GM23338 (cell line): Measurements from ENCODE around the gene NRP2. TPM values are rescaled to one million over a fixed set of nuclear protein-coding genes. Genes with fewer than 3 reads are reported as not detected.

Source experiments
- ATAC-seq: fragments of 200-7000 bp; cut with Tn5 transposase; 3 replicates; pipeline ENCODE4 v1.9.1; 2020
- DNase-seq: peaks from one replicate; pipeline ENCODE4 v3.0.0-alpha.2; 2015; ENCODE audit warnings: low spot score
- H2AFZ ChIP-seq: fragments of 200-600 bp; sonication (generic); 2 replicates; pipeline ENCODE4 v1.8.0; 2016; ENCODE audit warnings: antibody characterized with exemption, mild to moderate bottlenecking, moderate library complexity
- H3F3A ChIP-seq: fragments of 200-600 bp; sonication (generic); replicated peaks from 2 replicates; pipeline ENCODE4 v1.8.0; 2017; ENCODE audit warnings: antibody characterized with exemption, mixed run types, low read depth
- H3K27ac ChIP-seq: fragments of 200-600 bp; sonication (generic); 2 replicates; pipeline ENCODE4 v1.6.1; 2016; ENCODE audit warnings: low read depth
- H3K27me3 ChIP-seq: fragments of 200-600 bp; sonication (generic); 2 replicates; pipeline ENCODE4 v1.8.0; 2016; ENCODE audit warnings: mild to moderate bottlenecking, mixed run types, moderate library complexity; ENCODE audit not compliant: insufficient read depth
- H3K36me3 ChIP-seq: fragments of 200-600 bp; sonication (generic); 2 replicates; pipeline ENCODE4 v1.8.0; 2016; ENCODE audit warnings: mild to moderate bottlenecking; ENCODE audit not compliant: insufficient read depth
- H3K4me1 ChIP-seq: fragments of 200-600 bp; sonication (generic); 2 replicates; pipeline ENCODE4 v1.8.0; 2016; ENCODE audit warnings: mild to moderate bottlenecking, moderate library complexity; ENCODE audit not compliant: insufficient read depth
- H3K4me2 ChIP-seq: fragments of 200-600 bp; sonication (generic); 2 replicates; pipeline ENCODE4 v1.7.1; 2017; ENCODE audit warnings: mixed run types
- H3K4me3 ChIP-seq: fragments of 200-600 bp; sonication (generic); 2 replicates; pipeline ENCODE4 v1.6.1; 2016; ENCODE audit warnings: mixed run types
- H3K79me2 ChIP-seq: fragments of 200-600 bp; sonication (generic); replicated peaks from 2 replicates; pipeline ENCODE4 v1.8.0; 2017; ENCODE audit warnings: mild to moderate bottlenecking; ENCODE audit not compliant: insufficient read depth
- H3K9me2 ChIP-seq: fragments of 200-600 bp; sonication (generic); 2 replicates; pipeline ENCODE4 v1.8.0; 2017; ENCODE audit not compliant: insufficient read depth
- H4K20me1 ChIP-seq: fragments of 200-600 bp; sonication (generic); replicated peaks from 2 replicates; pipeline ENCODE4 v1.8.0; 2017; ENCODE audit warnings: mild to moderate bottlenecking; ENCODE audit not compliant: insufficient read depth
- H3K27ac Mint-ChIP-seq: 2 replicates; pipeline ENCODE4 v1.8.0; 2020; ENCODE audit warnings: inconsistent platforms, mild to moderate bottlenecking, moderate library complexity, mixed read lengths
- H3K27me3 Mint-ChIP-seq: 3 replicates; pipeline ENCODE4 v1.8.0; 2022; ENCODE audit warnings: low read depth, mild to moderate bottlenecking, moderate library complexity, mixed read lengths, inconsistent platforms; ENCODE audit not compliant: insufficient read depth, poor library complexity
- H3K36me3 Mint-ChIP-seq: 3 replicates; pipeline ENCODE4 v1.8.0; 2021; ENCODE audit warnings: low read depth, mild to moderate bottlenecking, inconsistent platforms, moderate library complexity, mixed read lengths
- H3K4me1 Mint-ChIP-seq: 3 replicates; pipeline ENCODE4 v1.8.0; 2020; ENCODE audit warnings: mild to moderate bottlenecking, inconsistent platforms, mixed read lengths
- H3K4me3 Mint-ChIP-seq: 3 replicates; pipeline ENCODE4 v1.8.0; 2021; ENCODE audit warnings: moderate library complexity, mild to moderate bottlenecking, inconsistent platforms, mixed read lengths
- H3K9me3 Mint-ChIP-seq: 3 replicates; pipeline ENCODE4 v1.8.0; 2020; ENCODE audit warnings: moderate library complexity, mild to moderate bottlenecking, inconsistent platforms, mixed read lengths
- CREB1 ChIP-seq: fragments of 250-450 bp; sonication (Bioruptor Pico); IDR thresholded peaks from 2 replicates; pipeline ENCODE4 v1.5.0; 2020; ENCODE audit warnings: low read depth, mild to moderate bottlenecking, moderate library complexity
- EZH2 ChIP-seq: fragments of 200-600 bp; sonication (generic); IDR thresholded peaks from one replicate; pipeline ENCODE4 v1.8.0; 2017; ENCODE audit warnings: antibody characterized with exemption, mild to moderate bottlenecking, low read depth; ENCODE audit not compliant: unreplicated experiment
- EZH2phosphoT487 ChIP-seq: fragments of 200-600 bp; sonication (generic); IDR thresholded peaks from one replicate; pipeline ENCODE4 v1.8.1; 2018; ENCODE audit warnings: antibody characterized with exemption; ENCODE audit not compliant: unreplicated experiment
- JUNB ChIP-seq: IDR thresholded peaks from one replicate; pipeline ENCODE4 v1.6.1; 2016; ENCODE audit warnings: antibody characterized with exemption; ENCODE audit not compliant: unreplicated experiment
- NANOG ChIP-seq: IDR thresholded peaks from 2 replicates; pipeline ENCODE4 v1.6.1; 2016; ENCODE audit warnings: antibody characterized with exemption, borderline replicate concordance
- POLR2AphosphoS5 ChIP-seq: IDR thresholded peaks from 2 replicates; pipeline ENCODE4 v1.6.1; 2016; ENCODE audit warnings: antibody characterized with exemption, low read depth
- STAT1 ChIP-seq: IDR thresholded peaks from one replicate; pipeline ENCODE4 v1.6.1; 2016; ENCODE audit warnings: antibody characterized with exemption; ENCODE audit not compliant: unreplicated experiment
- ZNF114 ChIP-seq: fragments of 250-450 bp; sonication (Bioruptor Pico); IDR thresholded peaks from 2 replicates; pipeline ENCODE4 v1.5.0; 2020; ENCODE audit warnings: mild to moderate bottlenecking, moderate library complexity
- ZNF331 ChIP-seq: fragments of 250-450 bp; sonication (Bioruptor Pico); IDR thresholded peaks from 2 replicates; pipeline ENCODE4 v1.5.0; 2020; ENCODE audit warnings: low read depth, mild to moderate bottlenecking, moderate library complexity
- polyA plus RNA-seq: library from polyadenylated mRNA; unstranded; fragments of >200 nt; fragmentation: Nextera tagmentation; extraction: Ambion mirVana; gene quantifications from 2 replicates; pipeline ENCODE4 v1.2.1, GENCODE V29; 2016
- total RNA-seq: library from RNA; depleted of rRNA; stranded (reverse); fragments of >200 nt; shearing (Covaris generic); gene quantifications from 2 replicates; pipeline ENCODE4 v1.2.3, GENCODE V29; 2014
- TF ChIP-seq, protein P1 (sequence below), 2 experiments: fragments of 200-600 bp in 1 of 2; sonication (generic) in 1 of 2; conservative IDR thresholded peaks; 2 replicates each; pipeline versions ENCODE4 v1.5.1 to v1.6.1; 2016 to 2017; ENCODE audit warnings: antibody characterized with exemption in 2 of 2, low read depth in 2 of 2, mild to moderate bottlenecking in 2 of 2, moderate library complexity in 1 of 2
- TF ChIP-seq, protein P2 (sequence below): IDR thresholded peaks from 2 replicates; pipeline ENCODE4 v1.6.1; 2016; ENCODE audit warnings: antibody characterized with exemption
- TF ChIP-seq, protein P3 (sequence below): IDR thresholded peaks from one replicate; pipeline ENCODE4 v1.6.1; 2018; ENCODE audit warnings: antibody characterized with exemption; ENCODE audit not compliant: unreplicated experiment
- TF ChIP-seq, protein P4 (sequence below): fragments of 250-450 bp; sonication (Bioruptor Pico); IDR thresholded peaks from 2 replicates; pipeline ENCODE4 v1.5.0; 2020; ENCODE audit warnings: mild to moderate bottlenecking, moderate library complexity

Gene NRP2
- total and polyA plus RNA-seq, 2 experiments from 2014 or later, result 18.4 to 22.0 TPM

DNA sequence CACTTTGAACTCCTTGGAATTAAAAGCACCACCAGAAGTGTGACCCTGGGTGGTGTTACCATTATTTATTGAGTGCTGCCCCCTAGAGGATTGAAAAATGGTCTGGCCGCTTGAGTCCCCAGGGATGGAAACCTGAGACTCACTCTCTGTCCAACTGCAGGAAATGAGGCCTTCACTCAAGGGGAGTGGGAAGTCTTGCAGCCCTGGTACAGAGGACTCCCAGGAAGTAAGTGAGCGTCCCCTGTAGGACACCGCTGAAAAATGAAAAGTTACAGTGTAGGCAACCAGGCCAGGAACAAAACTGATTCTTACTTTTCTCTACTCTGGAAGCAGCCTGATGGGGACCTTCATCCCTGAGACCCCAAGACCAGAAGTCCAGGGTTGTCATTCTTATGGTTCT, 2.2 kb upstream of the NRP2 start:
- peak; percentile 74 for ATAC-seq
- Mint-ChIP-seq H3K27me3 (peaks cover 27% of the 10 kb centered on the region), H3K36me3 (peaks cover 4% of the 10 kb centered on the region; the same call in 1 of the 3 replicates), H3K4me1 (peaks cover 47% of the 10 kb centered on the region), H3K4me3 (no peak overlapping the region), H3K27ac (peak overlapping the region; percentile 46; the same call in 1 of the 2 replicates), H3K9me3 (no peaks in the 10 kb centered on the region; the same call in 2 of the 3 replicates)
- no peaks in the 10 kb centered on the region for H3K36me3 ChIP-seq
- no peak for TF ChIP-seq EZH2
- TF ChIP-seq ZNF331 (CRISPR knock-in tag), result no peak
- TF ChIP-seq EZH2phosphoT487, result no peak
- no peak for TF ChIP-seq POLR2AphosphoS5
- TF ChIP-seq NANOG, result no peak
- TF ChIP-seq, protein P1, sequence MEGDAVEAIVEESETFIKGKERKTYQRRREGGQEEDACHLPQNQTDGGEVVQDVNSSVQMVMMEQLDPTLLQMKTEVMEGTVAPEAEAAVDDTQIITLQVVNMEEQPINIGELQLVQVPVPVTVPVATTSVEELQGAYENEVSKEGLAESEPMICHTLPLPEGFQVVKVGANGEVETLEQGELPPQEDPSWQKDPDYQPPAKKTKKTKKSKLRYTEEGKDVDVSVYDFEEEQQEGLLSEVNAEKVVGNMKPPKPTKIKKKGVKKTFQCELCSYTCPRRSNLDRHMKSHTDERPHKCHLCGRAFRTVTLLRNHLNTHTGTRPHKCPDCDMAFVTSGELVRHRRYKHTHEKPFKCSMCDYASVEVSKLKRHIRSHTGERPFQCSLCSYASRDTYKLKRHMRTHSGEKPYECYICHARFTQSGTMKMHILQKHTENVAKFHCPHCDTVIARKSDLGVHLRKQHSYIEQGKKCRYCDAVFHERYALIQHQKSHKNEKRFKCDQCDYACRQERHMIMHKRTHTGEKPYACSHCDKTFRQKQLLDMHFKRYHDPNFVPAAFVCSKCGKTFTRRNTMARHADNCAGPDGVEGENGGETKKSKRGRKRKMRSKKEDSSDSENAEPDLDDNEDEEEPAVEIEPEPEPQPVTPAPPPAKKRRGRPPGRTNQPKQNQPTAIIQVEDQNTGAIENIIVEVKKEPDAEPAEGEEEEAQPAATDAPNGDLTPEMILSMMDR (conservative IDR thresholded peaks at IDR 0.05; ENCODE audit: low read depth in 2 of 2), result peak; percentile 83 to 87
- TF ChIP-seq, protein P2, sequence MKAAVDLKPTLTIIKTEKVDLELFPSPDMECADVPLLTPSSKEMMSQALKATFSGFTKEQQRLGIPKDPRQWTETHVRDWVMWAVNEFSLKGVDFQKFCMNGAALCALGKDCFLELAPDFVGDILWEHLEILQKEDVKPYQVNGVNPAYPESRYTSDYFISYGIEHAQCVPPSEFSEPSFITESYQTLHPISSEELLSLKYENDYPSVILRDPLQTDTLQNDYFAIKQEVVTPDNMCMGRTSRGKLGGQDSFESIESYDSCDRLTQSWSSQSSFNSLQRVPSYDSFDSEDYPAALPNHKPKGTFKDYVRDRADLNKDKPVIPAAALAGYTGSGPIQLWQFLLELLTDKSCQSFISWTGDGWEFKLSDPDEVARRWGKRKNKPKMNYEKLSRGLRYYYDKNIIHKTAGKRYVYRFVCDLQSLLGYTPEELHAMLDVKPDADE, result 0 out of 2 replicates have a peak, but pooled peaks have one; percentile 27
- 0 out of 2 replicates have a peak, but pooled peaks have one; percentile 54 for TF ChIP-seq ZNF114 (CRISPR knock-in tag)
- TF ChIP-seq STAT1, result no peak
- TF ChIP-seq, protein P3, sequence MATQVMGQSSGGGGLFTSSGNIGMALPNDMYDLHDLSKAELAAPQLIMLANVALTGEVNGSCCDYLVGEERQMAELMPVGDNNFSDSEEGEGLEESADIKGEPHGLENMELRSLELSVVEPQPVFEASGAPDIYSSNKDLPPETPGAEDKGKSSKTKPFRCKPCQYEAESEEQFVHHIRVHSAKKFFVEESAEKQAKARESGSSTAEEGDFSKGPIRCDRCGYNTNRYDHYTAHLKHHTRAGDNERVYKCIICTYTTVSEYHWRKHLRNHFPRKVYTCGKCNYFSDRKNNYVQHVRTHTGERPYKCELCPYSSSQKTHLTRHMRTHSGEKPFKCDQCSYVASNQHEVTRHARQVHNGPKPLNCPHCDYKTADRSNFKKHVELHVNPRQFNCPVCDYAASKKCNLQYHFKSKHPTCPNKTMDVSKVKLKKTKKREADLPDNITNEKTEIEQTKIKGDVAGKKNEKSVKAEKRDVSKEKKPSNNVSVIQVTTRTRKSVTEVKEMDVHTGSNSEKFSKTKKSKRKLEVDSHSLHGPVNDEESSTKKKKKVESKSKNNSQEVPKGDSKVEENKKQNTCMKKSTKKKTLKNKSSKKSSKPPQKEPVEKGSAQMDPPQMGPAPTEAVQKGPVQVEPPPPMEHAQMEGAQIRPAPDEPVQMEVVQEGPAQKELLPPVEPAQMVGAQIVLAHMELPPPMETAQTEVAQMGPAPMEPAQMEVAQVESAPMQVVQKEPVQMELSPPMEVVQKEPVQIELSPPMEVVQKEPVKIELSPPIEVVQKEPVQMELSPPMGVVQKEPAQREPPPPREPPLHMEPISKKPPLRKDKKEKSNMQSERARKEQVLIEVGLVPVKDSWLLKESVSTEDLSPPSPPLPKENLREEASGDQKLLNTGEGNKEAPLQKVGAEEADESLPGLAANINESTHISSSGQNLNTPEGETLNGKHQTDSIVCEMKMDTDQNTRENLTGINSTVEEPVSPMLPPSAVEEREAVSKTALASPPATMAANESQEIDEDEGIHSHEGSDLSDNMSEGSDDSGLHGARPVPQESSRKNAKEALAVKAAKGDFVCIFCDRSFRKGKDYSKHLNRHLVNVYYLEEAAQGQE, result no peak
- peak; percentile 52; the same call in 1 of the 2 replicates for TF ChIP-seq CREB1
- TF ChIP-seq, protein P4, sequence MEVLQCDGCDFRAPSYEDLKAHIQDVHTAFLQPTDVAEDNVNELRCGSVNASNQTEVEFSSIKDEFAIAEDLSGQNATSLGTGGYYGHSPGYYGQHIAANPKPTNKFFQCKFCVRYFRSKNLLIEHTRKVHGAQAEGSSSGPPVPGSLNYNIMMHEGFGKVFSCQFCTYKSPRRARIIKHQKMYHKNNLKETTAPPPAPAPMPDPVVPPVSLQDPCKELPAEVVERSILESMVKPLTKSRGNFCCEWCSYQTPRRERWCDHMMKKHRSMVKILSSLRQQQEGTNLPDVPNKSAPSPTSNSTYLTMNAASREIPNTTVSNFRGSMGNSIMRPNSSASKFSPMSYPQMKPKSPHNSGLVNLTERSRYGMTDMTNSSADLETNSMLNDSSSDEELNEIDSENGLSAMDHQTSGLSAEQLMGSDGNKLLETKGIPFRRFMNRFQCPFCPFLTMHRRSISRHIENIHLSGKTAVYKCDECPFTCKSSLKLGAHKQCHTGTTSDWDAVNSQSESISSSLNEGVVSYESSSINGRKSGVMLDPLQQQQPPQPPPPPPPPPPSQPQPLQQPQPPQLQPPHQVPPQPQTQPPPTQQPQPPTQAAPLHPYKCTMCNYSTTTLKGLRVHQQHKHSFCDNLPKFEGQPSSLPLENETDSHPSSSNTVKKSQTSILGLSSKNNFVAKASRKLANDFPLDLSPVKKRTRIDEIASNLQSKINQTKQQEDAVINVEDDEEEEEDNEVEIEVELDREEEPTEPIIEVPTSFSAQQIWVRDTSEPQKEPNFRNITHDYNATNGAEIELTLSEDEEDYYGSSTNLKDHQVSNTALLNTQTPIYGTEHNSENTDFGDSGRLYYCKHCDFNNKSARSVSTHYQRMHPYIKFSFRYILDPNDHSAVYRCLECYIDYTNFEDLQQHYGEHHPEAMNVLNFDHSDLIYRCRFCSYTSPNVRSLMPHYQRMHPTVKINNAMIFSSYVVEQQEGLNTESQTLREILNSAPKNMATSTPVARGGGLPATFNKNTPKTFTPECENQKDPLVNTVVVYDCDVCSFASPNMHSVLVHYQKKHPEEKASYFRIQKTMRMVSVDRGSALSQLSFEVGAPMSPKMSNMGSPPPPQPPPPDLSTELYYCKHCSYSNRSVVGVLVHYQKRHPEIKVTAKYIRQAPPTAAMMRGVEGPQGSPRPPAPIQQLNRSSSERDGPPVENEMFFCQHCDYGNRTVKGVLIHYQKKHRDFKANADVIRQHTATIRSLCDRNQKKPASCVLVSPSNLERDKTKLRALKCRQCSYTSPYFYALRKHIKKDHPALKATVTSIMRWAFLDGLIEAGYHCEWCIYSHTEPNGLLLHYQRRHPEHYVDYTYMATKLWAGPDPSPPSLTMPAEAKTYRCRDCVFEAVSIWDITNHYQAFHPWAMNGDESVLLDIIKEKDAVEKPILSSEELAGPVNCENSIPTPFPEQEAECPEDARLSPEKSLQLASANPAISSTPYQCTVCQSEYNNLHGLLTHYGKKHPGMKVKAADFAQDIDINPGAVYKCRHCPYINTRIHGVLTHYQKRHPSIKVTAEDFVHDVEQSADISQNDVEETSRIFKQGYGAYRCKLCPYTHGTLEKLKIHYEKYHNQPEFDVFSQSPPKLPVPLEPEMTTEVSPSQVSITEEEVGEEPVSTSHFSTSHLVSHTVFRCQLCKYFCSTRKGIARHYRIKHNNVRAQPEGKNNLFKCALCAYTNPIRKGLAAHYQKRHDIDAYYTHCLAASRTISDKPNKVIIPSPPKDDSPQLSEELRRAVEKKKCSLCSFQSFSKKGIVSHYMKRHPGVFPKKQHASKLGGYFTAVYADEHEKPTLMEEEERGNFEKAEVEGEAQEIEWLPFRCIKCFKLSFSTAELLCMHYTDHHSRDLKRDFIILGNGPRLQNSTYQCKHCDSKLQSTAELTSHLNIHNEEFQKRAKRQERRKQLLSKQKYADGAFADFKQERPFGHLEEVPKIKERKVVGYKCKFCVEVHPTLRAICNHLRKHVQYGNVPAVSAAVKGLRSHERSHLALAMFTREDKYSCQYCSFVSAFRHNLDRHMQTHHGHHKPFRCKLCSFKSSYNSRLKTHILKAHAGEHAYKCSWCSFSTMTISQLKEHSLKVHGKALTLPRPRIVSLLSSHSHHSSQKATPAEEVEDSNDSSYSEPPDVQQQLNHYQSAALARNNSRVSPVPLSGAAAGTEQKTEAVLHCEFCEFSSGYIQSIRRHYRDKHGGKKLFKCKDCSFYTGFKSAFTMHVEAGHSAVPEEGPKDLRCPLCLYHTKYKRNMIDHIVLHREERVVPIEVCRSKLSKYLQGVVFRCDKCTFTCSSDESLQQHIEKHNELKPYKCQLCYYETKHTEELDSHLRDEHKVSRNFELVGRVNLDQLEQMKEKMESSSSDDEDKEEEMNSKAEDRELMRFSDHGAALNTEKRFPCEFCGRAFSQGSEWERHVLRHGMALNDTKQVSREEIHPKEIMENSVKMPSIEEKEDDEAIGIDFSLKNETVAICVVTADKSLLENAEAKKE, result peak; percentile 78
- TF ChIP-seq JUNB, result no peak
- peaks cover 15% of the 10 kb centered on the region; the same call in 1 of the 2 replicates for H3K79me2 ChIP-seq
- H3K9me2 ChIP-seq, result no peaks in the 10 kb centered on the region
- no peak overlapping the region for H3K4me2 ChIP-seq
- H3K4me1 ChIP-seq, result peaks cover 35% of the 10 kb centered on the region
- 0 out of 2 replicates have a peak, but pooled peaks cover 5% of the 10 kb centered on the region for H4K20me1 ChIP-seq
- H3F3A ChIP-seq, result no peaks in the 10 kb centered on the region
- peak; percentile 99 for DNase-seq
- no peak overlapping the region for H2AFZ ChIP-seq
- peaks cover 38% of the 10 kb centered on the region for H3K27me3 ChIP-seq
- no peak overlapping the region for H3K4me3 ChIP-seq
- no peak overlapping the region for H3K27ac ChIP-seq
